Caki2 (cell line): ENCODE data around the gene TCEA3. TPM values are rescaled to one million over a fixed set of nuclear protein-coding genes. Genes with fewer than 3 reads are reported as not detected.
A peak's percentile ranks its signal among the peaks of the same experiment; 100 is the strongest.
"Not testable (repeated sequence)": the region's sequence is repeated elsewhere in the genome, so short reads cannot be mapped to it uniquely, and the experiment has no call there.

ENCODE experiments used
- DNase-seq: peaks from one replicate; pipeline ENCODE4 v3.0.0-alpha.2; 2015; ENCODE audit warnings: low read depth
- in situ Hi-C: cut with HindIII; loops from 2 replicates; pipeline ENCODE4 v1.10.0; 2016; ENCODE audit warnings: low sequenced_read_pairs, low pct_unique_long_range_greater_than_20kb, mixed read lengths
- total RNA-seq: library from RNA; depleted of rRNA; stranded (reverse); fragments of >200 nt; shearing (Covaris generic); gene quantifications from 2 replicates; pipeline ENCODE4 v1.2.3, GENCODE V29; 2014; ENCODE audit warnings: low replicate concordance

TCEA3 gene
- total RNA-seq, 1 experiment from 2014 or later: 0.41 TPM

DNA sequence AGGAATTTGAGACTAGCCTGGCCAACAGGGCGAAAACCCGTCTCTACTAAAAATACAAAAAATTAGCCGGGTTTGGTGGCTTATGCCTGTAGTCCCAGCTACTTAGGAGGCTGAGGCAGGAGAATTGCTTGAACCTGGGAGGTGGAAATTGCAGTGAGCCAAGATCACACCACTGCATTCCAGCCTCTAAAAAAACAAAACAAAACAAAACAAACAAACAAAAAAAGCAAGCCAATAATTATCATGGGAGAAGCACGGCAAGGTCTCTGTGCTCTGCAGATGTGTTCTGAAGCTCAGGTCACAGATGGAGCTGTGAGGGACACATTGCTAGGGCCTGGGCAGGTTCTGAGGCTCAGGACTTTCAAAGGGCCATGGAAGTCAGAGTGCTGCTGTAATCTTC, 44.3 kb downstream of the TCEA3 start:
- in situ Hi-C loops, DNase-seq: not testable (repeated sequence)

DNA sequence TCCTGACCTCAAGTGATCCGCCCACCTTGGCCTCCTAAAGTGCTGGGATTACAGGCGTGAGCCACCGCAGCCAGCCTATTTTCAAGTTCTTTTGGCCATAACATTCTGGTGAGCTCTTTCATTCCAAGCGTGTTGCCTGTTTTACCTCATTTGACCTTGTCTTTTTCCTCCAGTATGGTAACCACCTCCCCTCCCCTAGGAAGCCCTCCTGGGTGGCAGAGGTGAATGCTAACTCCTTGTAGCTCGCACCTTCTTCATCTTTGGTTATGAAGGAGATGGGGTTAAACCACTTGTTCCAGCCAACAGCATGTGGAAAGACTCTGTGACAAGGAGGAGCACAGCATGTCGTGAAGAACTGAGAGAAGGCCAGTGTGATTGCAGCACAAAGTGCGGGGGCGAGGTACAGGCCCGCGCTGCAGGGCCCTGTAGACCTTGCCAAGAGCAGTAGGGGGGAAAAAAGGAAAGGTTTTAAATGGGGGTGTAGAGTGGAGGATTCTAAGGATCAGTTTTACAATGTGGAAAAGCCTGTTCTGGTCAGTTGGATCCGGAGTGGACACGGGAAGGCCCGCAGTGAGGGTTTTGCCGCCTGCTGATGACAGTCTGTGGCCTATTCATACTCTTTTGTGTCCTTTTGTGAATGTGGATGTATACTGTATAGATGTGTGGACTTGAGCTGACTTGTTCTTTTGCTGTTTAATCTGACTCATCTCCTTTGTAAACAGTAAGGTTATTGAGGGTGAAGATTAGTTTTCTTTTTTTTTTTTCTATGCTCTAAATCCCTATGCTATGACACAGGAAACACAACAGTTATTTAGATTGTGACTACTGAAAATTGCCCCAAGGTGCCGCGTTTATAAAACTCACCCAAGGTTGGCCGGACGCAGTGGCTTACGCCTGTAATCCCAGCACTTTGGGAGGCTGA, 47.4 kb downstream of the TCEA3 start:
- in situ Hi-C loops: no loop called here
- peak; percentile 94 for DNase-seq

DNA sequence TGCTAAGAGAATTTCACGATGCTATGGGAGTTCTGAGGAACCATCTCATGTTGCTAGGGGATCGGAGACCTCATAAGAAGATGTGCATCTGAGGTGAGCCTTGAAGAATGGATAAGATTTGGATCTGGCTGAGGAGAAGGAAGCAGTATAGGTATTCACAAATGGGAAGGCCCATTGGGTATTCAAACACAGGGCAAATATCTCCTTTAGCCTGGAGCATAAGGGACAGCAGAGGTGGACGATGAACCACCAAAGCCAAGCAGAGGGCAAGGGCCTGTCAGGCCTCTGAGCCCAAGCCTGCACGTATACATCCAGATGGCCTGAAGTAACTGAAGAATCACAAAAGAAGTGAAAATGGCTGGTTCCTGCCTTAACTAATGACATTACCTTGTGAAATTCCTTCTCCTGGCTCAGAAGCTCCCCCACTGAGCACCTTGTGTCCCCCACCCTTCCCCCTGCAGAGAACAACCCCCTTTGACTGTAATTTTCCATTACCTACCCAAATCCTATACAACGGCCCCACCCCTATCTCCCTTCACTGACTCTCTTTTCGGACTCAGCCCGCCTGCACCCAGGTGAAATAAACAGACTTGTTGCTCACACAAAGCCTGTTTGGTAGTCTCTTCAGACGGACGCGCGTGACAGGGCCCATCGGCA, 50.3 kb downstream of the TCEA3 start:
- DNase-seq, in situ Hi-C loops: not testable (repeated sequence)

DNA sequence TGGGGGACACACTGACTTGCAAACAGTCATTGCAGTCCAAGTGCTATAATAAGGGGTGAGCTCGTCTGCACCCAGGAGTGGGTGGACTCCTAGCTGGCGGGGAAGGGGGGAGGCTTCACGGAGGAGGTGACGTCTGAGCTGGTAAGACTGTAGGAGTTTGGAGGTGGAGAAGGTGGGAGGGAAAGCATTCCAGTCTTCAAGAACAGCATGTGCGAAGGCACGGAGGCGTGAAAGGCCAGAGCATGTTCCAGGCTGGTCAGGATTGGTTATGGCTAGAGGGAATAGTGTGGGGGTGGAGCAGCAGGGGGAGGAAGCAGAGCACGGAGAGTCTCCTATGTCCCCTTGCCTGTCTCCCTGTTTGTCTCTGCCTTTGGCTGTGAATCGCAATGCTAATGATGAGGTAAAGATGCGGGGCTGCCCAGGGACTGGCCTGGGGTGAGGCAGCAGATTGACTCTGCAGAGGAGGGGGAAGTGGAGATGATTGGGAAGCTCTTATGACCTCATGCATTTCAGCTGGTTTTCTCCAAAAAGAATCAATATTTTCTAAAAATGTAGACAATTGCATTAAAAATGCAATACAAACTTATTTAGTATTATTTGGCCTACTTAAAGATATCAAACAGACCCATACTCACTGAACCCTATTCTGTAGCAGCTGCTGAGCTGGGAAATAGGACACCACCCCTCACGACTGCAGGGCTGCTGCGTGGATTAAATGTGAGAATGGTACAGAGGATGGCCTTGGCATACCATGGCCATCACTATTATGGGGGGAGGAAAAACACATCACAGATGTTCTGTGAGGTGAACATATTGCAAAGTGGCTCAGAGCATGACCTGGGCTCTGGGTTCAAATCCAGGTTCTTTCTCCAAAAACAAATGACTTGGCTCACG, 52.3 kb downstream of the TCEA3 start:
- in situ Hi-C loops: no loop called here
- DNase-seq: peak; percentile 57

DNA sequence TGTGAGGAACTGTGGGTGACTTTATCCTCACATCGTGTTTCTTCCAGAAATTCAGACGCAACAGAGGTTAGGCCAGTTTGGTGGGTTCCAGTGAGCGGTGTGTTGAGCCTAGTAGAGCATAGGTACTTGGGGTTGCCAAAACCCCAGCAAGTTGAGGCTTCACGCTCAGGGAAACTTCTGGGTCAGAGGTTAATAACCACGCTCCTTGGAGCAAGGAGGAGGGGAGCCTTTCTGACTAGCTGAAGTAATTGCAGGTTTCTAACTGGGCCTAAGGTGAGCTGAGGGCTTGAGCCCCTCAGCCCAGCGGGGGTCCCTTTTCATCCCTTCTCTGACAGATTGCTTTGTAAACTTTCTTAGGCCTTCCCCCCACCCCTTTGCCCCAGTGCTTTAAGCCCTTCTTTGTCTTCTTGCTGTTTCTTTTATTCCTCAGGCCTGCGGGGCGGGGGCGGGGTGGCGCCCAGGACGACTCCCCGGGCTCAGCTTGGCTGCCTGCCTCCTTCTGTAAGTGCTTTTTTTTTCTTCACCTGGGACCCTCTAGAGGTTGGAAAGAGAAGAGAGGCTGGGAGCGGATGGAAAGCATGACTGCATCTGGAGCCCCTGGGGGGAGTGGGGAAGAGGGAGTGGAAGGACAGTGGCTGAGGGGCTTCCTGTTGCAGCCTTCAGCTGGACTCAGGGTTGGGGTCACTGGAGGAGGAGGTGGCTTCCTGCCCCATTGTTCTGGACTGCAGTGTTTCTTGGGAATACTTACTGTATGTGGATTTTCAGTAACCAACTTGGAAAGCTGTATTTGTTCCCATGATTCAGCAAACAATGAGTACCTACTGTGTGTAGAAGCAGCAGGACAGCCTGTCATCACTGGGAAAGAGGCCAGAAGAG, 53.6 kb downstream of the TCEA3 start:
- in situ Hi-C loops: no loop called here
- DNase-seq: peak; percentile 70

DNA sequence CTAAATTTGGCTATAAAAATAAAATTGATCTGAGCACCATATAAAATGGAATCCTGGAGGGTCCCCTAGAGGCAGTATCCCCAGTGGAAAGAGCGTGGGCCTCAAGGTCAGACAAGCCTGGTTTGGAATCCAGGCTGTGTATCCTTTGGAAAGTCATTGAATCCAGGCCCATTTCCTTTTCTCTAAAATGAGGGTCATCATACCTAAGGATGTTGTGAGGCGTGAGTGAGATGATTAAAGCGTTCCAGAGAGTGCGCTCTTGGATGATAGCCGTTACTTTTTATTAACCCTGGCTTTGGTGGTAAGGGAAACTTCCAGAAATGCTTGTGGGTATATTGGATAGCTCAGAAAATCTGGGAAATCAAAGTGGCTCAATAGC, 54.2 kb downstream of the TCEA3 start:
- DNase-seq: no peak
- in situ Hi-C loops: no loop called here

DNA sequence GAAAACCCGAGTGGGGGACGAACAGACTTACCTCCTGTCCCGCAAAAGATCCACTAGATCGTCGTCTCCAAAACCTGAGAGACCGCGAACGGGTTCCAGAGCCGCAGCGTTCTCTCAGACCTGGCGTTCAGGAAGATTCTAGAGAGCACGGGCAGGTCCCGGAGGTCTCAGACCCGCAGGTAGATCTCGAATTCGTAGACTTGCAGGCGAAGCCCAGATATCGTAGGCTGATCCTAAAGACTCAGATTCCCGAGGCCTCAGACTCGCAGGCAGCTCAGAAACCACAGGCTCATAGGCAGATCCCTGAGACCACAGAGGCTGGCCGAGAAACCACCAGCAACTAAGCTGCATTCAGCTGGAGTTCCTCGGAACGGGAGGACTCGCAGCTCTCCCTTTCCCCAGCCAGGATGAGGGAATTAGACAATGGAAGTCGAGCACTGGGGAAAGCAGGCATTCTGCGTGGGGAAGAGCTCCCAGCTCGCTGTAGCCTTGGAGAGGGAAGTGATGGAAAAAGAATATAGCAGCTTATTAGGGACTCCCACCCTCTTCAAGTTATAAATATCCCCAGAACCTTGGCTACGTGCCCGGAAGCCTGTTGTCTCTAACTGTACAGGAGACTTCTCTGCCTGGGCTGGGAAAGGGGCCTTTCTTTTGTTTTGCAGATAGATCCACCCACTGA, 55.1 kb downstream of the TCEA3 start, which contains the start of gene ZNF436:
ZNF436 (minus strand) TSS at position 502 of the 679 bp plus-strand sequence. CDS start 1,831 bp downstream, outside the sequence.
- DNase-seq: peak; percentile 80
- in situ Hi-C loops: no loop called here

DNA sequence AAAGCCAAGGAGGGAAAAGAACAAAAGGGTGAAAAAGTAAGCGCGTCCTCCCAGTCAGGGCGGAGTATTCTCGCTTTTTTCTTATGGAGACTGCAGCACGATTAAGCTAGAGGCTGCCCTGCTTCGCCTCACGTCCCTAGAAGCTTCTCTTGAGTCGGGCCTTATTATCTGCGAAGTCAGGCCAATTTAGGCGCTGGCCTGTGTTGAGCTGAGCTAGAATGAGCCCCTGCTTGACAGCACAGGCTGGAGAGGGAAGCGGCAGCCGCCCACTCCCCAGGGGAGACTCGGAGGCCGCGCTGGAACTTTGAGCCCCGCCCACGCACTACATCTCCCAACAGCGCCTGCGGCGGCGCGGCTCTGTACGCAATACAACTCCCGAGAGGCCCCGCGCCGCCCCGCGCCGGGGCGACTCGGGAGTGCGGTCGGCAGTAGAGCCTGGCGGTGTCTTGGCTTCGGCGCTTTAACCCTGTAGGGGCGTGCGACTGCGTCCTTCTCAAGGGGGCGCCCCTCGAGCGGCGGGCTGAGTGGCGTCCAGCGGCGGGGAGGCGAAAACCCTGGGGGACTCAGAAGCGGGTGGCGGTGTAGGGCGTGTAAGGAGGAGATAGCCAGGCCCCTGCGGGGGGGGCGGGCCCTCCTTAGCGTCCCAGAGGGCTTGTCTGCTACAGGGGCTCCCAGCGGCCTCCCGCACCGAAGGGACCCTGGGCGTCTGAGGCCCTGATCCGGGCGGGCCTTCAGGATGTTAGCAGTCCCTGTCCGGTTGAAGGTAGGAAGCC, 55.8 kb downstream of the TCEA3 start:
- in situ Hi-C loops: no loop called here
- DNase-seq: peak; percentile 88

DNA sequence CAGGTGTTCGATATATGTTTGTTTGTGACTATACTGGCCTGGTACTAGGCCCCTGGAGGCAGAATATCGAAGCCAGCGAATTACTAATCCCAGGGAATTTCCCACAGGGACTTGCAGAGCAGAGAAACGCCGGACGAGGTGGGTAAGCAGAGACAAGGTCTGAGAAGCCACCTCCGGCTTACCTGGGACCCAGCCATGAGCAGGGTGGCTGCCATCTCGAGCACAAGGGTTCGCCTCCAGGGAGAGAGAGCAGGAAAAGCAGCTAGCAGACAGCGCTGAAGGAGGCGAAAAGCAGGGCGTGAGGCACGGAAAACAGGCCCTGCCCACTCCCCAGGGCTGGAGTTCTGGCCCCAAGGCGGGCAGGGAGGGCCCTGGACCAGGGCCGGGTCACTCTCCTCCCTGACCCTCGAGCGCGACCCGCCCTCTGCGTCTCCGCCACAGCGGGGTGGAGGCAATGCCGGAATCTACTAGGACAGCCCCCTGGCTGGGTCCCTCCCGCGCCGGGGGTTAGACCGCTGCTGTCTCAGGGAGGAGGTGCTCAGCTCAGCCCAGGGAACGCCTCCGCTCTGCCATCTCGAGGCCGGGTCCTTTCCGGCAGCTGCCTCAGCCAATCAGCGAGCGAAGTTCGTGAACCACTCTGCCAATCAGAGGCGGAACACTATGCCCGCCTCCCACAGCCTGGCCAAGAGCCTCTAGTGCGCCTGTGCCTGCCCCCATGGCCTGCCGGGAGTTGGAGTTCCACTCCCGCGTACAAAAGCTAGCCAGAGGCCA, 56.6 kb downstream of the TCEA3 start:
- peak; percentile 98 for DNase-seq
- in situ Hi-C loops: no loop called here

DNA sequence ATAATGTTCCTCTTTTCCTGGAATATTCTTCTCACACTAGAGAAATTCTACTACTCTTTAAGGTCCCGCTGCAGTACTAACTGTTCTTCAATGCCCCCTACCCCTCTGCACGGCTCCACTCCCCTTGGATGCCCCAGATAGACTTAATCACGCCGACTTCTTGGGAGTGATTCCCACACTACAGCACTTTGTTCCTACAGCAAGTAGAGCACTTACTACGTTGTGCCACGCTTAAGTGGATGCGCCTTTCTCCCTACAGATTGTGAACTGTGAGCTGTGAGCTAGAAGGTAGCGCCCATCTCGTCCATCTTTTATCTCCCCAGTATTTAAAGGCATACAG, 57.1 kb downstream of the TCEA3 start:
- in situ Hi-C loops: no loop called here
- DNase-seq: no peak

DNA sequence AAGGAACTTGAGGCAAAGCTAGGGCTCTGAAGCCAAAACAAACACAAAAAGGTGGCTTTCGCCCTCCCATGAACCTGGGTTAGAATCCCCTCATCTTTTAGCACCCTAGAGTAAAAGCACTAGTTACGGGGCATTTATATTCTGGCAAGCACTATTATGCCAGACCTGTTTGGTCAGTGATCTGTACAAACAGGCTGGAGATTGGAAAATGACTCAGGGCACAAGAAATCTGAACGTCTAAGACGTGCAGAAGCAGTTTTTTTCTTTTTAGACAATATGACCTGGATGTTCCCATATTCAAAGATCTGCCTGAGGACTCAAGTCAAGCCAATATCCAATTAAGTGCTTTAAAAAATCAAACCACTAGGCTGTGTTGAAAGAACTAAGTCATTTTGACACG, 58.0 kb downstream of the TCEA3 start:
- in situ Hi-C loops: no loop called here
- DNase-seq: no peak

DNA sequence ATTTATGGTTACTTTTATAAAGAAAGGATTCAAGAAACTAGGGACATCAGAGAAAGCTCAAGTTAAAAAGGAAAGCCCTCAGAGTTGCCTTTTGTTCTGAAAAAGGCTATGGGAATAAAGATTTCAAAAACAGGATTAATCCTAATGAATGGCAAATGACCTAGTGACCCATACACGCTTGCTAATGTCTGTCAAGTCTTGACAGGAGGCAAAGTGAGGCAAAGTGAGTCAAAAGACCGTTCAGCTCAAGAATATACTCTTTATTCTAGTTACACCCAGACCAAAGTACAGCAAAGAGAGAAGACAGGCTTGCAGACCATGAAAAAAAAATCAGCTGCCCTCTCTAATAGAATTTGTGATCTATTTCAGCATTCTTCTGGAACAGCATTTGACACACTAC, 58.4 kb downstream of the TCEA3 start:
- in situ Hi-C loops: no loop called here
- no peak for DNase-seq

DNA sequence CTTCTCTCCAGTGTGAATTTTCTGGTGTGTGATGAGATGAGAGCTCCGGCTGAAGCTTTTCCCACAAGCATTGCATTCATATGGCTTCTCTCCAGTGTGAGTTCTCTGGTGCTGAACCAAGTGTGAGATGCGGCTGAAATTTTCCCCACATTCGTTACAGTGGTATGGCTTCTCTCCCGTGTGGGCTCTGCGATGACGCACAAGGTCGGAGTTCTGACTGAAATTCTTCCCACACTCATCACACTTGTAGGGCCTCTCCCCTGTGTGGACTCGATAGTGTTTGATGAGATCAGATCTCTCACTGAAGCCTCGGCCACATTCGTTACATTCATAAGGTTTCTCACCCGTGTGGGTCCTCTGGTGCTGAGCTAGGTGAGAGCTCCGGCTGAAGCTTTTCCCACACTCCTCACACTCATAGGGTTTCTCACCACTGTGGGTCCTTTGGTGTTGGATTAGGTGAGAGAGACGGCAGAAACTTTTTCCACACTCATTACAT, 62.3 kb downstream of the TCEA3 start:
- in situ Hi-C loops: no loop called here
- DNase-seq: peak; percentile 28

DNA sequence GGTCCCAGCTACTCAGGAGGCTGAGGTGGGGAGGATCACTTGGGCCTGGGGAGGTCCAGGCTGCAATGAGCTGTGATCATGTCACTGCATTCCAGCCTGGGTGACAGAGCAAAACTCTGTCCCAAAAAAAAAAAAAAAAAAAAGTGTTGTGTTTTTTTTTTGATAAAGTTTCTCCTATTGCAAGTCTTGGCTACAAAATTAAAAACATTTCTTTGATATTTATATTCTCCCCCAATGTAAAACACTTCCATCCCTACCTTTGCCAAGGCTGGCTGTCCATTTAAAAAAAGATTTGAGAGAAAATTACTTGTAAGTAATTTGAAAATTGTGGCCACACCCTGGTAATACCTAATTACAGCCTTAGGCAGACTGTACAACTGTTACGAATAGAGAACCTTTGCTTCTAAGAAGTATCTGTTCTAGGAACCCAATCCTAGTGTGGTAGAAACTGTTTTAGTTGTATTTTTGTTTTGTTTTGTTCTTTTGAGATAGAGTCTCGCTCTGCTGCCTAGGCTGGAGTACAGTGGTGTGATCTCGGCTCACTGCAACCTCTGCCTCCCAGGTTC, 66.2 kb downstream of the TCEA3 start:
- in situ Hi-C loops: no loop called here
- DNase-seq: no peak

DNA sequence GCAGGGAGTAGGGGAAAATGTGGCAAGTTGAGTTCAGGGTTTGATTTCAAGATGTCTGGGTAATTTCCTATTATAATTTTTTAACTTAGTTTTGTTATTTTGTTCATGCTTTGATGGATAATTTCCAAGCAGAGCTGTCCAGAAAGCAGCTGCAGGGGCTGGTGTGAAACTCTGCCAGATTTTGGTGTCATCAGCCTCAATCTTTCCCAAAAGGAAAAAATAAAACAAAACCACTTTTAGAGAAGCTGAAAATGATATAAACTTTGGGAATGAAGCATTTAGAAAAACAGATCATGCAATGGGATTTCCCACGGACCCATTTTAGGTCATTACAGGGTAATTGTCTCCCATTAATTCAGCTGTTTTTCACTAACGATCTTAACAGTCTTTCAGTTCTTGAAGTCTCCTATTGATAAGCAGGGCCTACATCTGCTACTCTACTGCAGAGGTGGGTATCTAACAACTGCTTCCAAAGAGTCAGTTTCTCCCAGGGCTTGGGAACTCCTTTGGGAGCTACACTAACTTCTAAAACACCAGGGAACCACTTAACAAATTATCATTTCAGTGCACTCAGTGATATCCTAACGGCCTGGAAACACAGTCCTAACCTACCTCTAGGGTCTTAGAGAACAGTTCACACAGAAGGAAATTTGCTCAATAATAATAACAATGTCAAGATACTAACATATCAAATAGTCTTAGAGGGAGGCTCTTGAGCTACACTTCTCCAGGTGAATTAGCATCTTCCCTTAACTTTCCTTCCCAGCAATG, 67.2 kb downstream of the TCEA3 start:
- no peak for DNase-seq
- in situ Hi-C loops: no loop called here
